K562 (cell line): ENCODE measurements around the gene TRPC4AP.

Source experiments
- CHD2 ChIP-seq: IDR thresholded peaks from 2 replicates; pipeline ENCODE4 v1.6.1; 2011; ENCODE audit warnings: low read depth, low read length
- FOXA1 ChIP-seq: fragments of 450-650 bp; IDR thresholded peaks from 2 replicates; pipeline ENCODE4 v1.6.1; 2016; ENCODE audit warnings: mild to moderate bottlenecking, borderline replicate concordance
- NR1H2 ChIP-seq: sonication (generic); formaldehyde crosslinking; IDR thresholded peaks from 2 replicates; pipeline ENCODE4 v1.4.0; 2020; ENCODE audit warnings: mild to moderate bottlenecking, missing genetic modification reagents
- RCOR1 ChIP-seq, 2 experiments: IDR thresholded peaks; 2 replicates each; pipeline ENCODE4 v1.6.1; 2012; ENCODE audit warnings: low read depth in 2 of 2, low read length in 2 of 2, borderline replicate concordance in 1 of 2, improper control_type of control experiment in 1 of 2
- TF ChIP-seq, protein P1 (sequence below), 2 experiments: fragments of 250-450 bp in 1 of 2; fragments of 450-650 bp in 1 of 2; sonication (Bioruptor Pico) in 1 of 2; IDR thresholded peaks; 2 replicates each; pipeline versions ENCODE4 v1.6.1 to v1.8.0; 2016 to 2021; ENCODE audit warnings: mild to moderate bottlenecking in 2 of 2, moderate library complexity in 2 of 2, missing compliant biosample characterization in 1 of 2, missing genetic modification characterization in 1 of 2
- TF ChIP-seq, protein P2 (sequence below), 3 experiments: IDR thresholded peaks in 2 of 3; conservative IDR thresholded peaks in 1 of 3; 2 replicates each; pipeline ENCODE4 v1.5.1; 2011 to 2012; ENCODE audit warnings: low read length in 3 of 3, mild to moderate bottlenecking in 3 of 3, control low read depth in 2 of 3, improper control_type of control experiment in 1 of 3, inconsistent platforms in 1 of 3, low read depth in 1 of 3, mixed read lengths in 1 of 3, moderate library complexity in 1 of 3; ENCODE audit not compliant: insufficient read depth in 2 of 3
- TF ChIP-seq, protein P3 (sequence below): sonication (generic); formaldehyde crosslinking; IDR thresholded peaks from 2 replicates; pipeline ENCODE4 v1.8.0; 2023; ENCODE audit warnings: missing genetic modification reagents, mild to moderate bottlenecking, borderline replicate concordance

DNA sequence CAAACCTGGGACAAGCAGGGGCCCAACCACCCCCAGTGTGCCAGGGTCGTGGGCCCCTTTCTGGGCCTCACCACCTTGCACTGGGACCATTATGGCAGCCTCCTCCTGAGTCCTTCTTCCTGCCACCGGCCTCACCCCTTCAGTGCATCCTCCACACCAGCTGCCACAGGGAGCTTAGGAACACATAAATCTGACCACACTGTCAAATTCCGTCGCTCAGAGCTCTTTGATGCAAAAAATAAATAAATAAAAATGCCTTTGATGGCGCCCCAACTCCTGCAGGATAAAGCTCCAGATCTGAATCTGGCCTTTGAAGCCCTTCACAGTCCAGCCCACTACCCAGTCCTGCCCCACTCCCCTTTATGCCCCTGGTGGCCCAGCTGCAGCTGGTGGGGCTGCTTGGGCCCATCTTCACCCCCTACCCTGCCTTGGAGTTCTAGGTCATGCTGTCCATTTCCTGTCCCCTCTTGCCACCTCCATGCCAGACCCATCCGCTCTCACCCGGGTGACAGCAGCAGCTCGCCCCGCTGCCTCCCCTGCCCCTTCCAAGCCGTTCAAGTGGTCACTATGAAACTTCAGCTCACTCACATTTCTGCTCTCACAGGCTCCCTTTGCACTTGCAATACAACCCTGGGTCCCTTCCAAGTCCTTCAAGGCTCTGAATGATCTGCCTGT, 120.9 kb downstream of the TRPC4AP start:
- TF ChIP-seq RCOR1 (IDR thresholded peaks at IDR 0.05; ENCODE audit: borderline replicate concordance in 1 of 2, low read depth in 2 of 2, low read length in 2 of 2) (no peak), NR1H2 (CRISPR knock-in tag) (no peak), FOXA1 (no peak), CHD2 (no peak)
- TF ChIP-seq, protein P1, sequence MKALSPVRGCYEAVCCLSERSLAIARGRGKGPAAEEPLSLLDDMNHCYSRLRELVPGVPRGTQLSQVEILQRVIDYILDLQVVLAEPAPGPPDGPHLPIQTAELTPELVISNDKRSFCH (CRISPR knock-in tag; IDR thresholded peaks at IDR 0.05): no peak
- TF ChIP-seq, protein P1 (tag; IDR thresholded peaks at IDR 0.05): no peak
- TF ChIP-seq, protein P2, sequence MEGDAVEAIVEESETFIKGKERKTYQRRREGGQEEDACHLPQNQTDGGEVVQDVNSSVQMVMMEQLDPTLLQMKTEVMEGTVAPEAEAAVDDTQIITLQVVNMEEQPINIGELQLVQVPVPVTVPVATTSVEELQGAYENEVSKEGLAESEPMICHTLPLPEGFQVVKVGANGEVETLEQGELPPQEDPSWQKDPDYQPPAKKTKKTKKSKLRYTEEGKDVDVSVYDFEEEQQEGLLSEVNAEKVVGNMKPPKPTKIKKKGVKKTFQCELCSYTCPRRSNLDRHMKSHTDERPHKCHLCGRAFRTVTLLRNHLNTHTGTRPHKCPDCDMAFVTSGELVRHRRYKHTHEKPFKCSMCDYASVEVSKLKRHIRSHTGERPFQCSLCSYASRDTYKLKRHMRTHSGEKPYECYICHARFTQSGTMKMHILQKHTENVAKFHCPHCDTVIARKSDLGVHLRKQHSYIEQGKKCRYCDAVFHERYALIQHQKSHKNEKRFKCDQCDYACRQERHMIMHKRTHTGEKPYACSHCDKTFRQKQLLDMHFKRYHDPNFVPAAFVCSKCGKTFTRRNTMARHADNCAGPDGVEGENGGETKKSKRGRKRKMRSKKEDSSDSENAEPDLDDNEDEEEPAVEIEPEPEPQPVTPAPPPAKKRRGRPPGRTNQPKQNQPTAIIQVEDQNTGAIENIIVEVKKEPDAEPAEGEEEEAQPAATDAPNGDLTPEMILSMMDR (IDR thresholded peaks at IDR 0.05 in 2 of 3, conservative IDR thresholded peaks at IDR 0.05 in 1 of 3; ENCODE audit: insufficient read depth in 2 of 3, low read depth in 1 of 3, low read length in 3 of 3): no peak
- TF ChIP-seq, protein P3, sequence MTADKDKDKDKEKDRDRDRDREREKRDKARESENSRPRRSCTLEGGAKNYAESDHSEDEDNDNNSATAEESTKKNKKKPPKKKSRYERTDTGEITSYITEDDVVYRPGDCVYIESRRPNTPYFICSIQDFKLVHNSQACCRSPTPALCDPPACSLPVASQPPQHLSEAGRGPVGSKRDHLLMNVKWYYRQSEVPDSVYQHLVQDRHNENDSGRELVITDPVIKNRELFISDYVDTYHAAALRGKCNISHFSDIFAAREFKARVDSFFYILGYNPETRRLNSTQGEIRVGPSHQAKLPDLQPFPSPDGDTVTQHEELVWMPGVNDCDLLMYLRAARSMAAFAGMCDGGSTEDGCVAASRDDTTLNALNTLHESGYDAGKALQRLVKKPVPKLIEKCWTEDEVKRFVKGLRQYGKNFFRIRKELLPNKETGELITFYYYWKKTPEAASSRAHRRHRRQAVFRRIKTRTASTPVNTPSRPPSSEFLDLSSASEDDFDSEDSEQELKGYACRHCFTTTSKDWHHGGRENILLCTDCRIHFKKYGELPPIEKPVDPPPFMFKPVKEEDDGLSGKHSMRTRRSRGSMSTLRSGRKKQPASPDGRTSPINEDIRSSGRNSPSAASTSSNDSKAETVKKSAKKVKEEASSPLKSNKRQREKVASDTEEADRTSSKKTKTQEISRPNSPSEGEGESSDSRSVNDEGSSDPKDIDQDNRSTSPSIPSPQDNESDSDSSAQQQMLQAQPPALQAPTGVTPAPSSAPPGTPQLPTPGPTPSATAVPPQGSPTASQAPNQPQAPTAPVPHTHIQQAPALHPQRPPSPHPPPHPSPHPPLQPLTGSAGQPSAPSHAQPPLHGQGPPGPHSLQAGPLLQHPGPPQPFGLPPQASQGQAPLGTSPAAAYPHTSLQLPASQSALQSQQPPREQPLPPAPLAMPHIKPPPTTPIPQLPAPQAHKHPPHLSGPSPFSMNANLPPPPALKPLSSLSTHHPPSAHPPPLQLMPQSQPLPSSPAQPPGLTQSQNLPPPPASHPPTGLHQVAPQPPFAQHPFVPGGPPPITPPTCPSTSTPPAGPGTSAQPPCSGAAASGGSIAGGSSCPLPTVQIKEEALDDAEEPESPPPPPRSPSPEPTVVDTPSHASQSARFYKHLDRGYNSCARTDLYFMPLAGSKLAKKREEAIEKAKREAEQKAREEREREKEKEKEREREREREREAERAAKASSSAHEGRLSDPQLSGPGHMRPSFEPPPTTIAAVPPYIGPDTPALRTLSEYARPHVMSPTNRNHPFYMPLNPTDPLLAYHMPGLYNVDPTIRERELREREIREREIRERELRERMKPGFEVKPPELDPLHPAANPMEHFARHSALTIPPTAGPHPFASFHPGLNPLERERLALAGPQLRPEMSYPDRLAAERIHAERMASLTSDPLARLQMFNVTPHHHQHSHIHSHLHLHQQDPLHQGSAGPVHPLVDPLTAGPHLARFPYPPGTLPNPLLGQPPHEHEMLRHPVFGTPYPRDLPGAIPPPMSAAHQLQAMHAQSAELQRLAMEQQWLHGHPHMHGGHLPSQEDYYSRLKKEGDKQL: no peak
